MM.1S (cell line): ENCODE measurements around the gene MPP3.

ENCODE experiments used
- CTCF ChIP-seq: fragments of 300-600 bp; sonication (generic); IDR thresholded peaks from 2 replicates; pipeline ENCODE4 v1.5.1; 2016; ENCODE audit warnings: antibody characterized with exemption, low read length, mixed read lengths
- EZH2 ChIP-seq: fragments of 300-600 bp; sonication (generic); optimal IDR thresholded peaks from 2 replicates; pipeline ENCODE3; 2017; ENCODE audit warnings: low read depth, mild to moderate bottlenecking, antibody characterized with exemption, low read length, mixed read lengths

DNA sequence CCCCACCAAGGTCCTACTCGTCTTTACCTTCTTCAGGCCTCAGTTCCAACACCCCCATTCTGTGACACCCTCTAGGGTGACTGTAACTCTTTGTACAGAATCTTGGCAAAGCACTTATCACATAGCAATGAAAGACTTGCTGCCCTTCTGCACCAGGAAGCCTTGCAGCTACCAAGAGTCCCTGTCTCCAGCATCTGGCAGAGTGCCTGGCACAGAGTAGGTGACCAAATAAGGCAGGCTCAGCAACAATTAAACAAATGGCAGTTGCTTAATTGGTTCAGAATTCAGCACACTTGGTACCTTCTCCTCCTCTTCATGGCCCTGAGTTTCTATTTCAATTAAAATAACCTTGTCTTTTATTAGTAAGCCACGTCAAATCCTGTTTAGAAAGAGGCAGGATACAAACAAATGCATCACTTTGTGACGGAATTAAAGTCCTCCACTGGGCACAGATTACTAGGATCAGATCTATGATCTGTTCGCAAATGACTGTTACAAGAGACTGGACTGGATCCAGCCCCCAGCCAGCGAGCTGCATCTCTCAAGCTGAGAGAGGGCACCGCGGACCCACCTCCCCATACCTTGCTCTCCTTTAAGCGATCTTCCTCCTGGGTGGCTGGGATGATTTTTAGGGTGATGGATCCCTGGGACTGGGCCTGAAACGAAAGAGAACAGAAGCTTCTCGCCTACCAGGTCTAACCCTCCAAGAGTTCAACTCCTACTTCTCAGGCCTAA lies 9.4 kb downstream of the MPP3 start:
- TF ChIP-seq EZH2: no peak
- no peak for TF ChIP-seq CTCF
